Thyroid gland (tissue), 4 donors: ENCODE results near the gene ZFAND2B.

Source experiments
- POLR2A ChIP-seq, 2 donors: fragments of 450-650 bp; IDR thresholded peaks; one replicate each; pipeline ENCODE4 v1.6.1; 2017; ENCODE audit warnings: antibody characterized with exemption in 2 of 2, mild to moderate bottlenecking in 2 of 2, moderate library complexity in 1 of 2
- TF ChIP-seq, protein P1 (sequence below), 6 experiments: fragments of 200-600 bp in 3 of 6; fragments of 450-650 bp in 3 of 6; sonication (generic) in 3 of 6; IDR thresholded peaks; one replicate each; pipeline ENCODE4 v1.5.1; 2016 to 2019; ENCODE audit warnings: antibody characterized with exemption in 6 of 6, mild to moderate bottlenecking in 2 of 6, inconsistent platforms in 1 of 6, moderate library complexity in 1 of 6

DNA sequence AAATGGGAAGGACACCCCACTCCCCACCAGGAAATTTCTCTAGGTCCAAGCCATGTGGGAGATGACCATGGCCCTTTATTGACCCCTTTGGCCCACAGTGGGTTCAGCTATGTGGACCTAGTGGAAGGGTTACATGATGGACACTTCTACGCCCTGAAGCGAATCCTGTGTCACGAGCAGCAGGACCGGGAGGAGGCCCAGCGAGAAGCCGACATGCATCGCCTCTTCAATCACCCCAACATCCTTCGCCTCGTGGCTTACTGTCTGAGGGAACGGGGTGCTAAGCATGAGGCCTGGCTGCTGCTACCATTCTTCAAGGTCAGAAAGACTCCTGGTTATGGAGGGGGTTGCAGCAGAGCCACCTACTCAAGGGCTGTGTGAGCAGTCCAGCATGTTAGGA is 40.0 kb downstream of the ZFAND2B start:
- TF ChIP-seq, protein P1, sequence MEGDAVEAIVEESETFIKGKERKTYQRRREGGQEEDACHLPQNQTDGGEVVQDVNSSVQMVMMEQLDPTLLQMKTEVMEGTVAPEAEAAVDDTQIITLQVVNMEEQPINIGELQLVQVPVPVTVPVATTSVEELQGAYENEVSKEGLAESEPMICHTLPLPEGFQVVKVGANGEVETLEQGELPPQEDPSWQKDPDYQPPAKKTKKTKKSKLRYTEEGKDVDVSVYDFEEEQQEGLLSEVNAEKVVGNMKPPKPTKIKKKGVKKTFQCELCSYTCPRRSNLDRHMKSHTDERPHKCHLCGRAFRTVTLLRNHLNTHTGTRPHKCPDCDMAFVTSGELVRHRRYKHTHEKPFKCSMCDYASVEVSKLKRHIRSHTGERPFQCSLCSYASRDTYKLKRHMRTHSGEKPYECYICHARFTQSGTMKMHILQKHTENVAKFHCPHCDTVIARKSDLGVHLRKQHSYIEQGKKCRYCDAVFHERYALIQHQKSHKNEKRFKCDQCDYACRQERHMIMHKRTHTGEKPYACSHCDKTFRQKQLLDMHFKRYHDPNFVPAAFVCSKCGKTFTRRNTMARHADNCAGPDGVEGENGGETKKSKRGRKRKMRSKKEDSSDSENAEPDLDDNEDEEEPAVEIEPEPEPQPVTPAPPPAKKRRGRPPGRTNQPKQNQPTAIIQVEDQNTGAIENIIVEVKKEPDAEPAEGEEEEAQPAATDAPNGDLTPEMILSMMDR (IDR thresholded peaks at IDR 0.05): no peak
- TF ChIP-seq POLR2A (IDR thresholded peaks at IDR 0.05): no peak
